ENCODE measurements around the gene MAN2B1. TPM values are rescaled to one million over a fixed set of nuclear protein-coding genes. Genes with fewer than 3 reads are reported as not detected.
A peak's percentile ranks its signal among the peaks of the same experiment; 100 is the strongest.
"Not testable (repeated sequence)": the region's sequence is repeated elsewhere in the genome, so short reads cannot be mapped to it uniquely, and the experiment has no call there.

MAN2B1 gene
- 32.5 TPM for total RNA-seq
- long read RNA-seq, transcript MAN2B1-203 (24 exons, 3,184 nt): major isoform, 15 of 39 reads
- long read RNA-seq, partial matches to known transcripts: 18 of 39 reads
- long read RNA-seq, other reads (novel, unspliced or antisense): 6 of 39 reads

DNA sequence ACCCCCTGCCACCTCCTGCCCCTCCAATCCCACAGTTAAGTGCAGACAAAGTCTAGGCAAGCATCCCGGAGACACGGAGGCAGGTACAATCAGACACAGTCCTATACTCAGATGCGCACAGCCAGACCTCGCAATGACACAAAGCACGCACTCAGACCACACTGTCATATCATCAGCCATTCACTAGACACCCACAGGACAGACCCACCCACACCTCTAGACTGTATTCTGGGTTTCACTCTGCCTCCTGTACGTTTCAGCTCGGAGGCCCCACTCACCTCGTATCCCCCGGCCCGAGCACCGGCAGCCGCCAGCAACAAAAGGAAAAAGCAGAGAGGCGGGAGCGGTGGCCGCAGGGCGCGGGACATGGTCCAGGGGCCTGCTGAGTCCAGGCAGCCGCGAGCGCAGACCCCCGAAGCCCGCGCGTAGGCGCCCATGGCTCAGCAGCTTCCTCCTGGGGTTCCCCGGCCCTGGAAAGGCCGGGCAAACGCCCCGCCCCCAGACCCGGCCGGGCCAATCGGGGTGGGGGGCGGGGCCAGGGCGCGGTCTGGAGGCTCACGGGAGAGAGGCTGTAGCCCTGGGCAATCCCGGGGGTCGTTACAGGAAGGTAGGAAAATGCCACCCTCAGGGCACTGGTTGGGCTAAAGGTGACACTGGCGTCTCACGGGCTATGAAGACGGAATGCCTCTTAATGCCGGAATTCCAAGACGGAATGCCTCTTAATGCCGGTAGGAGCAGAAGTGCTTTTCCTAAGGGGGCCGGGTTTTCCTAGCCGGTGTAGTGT, at the start of gene MAN2B1, which contains the start of gene WDR83:
MAN2B1 (minus strand) TSS at position 478 of the 784 bp plus-strand sequence; CDS start at position 437, 41 bp downstream.
WDR83 (plus strand) TSS at position 543 of the 784 bp plus-strand sequence. CDS start 2,984 bp downstream, outside the sequence.
- ATAC-seq (peak; percentile 85), DNase-seq (peak; percentile 87)
- intact Hi-C loops (cut with micrococcal nuclease): no loop called here

DNA sequence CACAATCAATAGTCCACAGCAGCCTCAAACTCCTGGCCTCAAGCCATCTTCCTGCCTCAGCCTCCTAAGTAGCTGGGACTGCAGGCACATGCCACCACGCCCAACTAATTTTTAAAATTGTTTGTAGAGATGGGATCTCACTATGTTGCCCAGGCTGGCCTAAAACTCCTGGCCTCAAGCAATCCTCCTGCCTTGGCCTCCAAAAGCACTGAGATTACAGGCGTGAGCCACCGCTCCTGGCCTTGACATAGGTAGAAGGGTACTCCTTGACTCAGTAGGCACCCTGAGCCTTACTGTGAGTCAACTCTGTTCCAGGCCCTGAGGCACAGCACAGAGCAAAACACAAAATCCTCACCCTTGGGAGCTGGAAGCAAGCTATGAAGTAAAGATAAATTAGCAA, 49.4 kb upstream of the MAN2B1 start:
- intact Hi-C loops (cut with micrococcal nuclease): no loop called here
- DNase-seq (no peak), ATAC-seq (no peak)

DNA sequence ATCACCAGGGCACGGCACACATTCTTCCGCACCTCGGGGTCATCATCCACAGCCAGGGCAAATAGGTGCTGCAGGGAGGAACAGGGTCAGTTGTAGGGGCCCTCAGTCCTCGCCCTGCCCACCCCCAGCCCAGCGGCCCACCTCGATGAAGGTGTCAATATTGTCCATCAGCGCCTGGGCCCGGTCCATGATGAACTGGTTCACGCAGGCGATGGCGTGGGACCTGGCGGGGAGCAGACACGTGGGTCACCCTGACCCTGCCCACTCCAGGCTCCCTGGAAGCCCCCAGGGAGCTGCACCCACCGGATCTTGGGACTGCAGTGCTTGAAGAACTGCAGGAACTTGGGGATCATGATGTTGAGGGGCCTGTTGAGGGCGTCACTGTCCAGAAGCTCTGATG, 48.6 kb upstream of the MAN2B1 start:
- DNase-seq (no peak), ATAC-seq (no peak)
- intact Hi-C loops (cut with micrococcal nuclease): no loop called here

DNA sequence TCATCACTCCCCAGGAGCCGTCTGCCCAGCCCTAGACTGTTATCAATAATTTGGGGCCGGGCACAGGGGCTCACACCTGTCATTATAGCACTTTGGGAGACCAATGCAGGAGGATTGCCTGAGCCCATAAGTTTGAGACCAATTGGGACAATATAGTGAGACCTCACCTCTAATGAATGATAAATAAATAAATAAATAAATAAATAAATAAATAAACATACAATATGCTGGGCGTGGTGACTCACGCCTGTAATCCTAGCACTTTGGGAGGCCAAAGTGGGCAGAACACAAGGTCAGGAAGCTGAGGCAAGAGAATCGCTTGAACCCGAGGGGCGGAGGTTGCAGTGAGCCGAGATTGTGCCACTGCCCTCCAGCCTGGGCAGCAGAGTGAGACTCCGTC, 46.8 kb upstream of the MAN2B1 start:
- intact Hi-C loops (cut with micrococcal nuclease); ATAC-seq: not testable (repeated sequence)

DNA sequence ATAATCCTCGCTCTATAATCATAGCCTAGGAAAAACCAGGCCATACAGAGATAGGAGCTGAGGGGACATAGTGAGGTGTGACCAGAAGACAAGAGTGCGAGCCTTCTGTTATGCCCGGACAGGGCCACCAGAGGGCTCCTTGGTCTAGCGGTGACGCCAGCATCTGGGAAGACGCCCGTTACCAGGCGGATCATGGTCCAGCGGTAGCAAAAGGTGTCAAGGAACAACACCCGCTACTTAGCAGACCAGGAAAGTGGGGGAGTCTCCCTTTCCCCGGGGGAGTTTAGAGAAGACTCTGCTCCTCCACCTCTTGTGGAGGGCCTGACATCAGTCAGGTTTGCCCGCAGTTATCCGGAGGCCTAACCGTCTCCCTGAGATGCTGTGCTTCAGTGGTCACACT, 45.5 kb upstream of the MAN2B1 start:
- intact Hi-C loops (cut with micrococcal nuclease); DNase-seq; ATAC-seq: not testable (repeated sequence)

More for the DNA sequence above, 46.8 kb upstream of the MAN2B1 start:
- not testable (repeated sequence) for DNase-seq

DNA sequence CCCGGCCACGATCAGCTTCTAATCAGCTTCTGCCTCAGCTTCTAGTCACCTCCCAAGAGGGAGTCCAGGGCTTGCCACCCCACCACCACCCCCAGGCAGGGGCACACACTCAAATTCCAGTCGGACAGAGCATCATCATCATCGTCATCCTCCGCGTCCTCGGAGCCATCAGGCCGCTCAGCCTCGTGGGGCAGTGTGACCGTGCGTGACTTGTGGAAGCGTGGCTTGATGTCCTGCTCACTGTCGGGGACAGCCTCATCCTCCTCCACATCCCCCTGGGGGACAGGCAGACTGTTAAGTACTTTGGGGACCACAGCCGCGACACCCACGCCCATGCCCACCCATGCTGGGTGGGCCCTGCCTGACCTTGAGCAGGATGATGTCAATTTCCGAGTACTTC, 44.6 kb upstream of the MAN2B1 start:
- DNase-seq: no peak
- intact Hi-C loops (cut with micrococcal nuclease): no loop called here
- no peak for ATAC-seq

DNA sequence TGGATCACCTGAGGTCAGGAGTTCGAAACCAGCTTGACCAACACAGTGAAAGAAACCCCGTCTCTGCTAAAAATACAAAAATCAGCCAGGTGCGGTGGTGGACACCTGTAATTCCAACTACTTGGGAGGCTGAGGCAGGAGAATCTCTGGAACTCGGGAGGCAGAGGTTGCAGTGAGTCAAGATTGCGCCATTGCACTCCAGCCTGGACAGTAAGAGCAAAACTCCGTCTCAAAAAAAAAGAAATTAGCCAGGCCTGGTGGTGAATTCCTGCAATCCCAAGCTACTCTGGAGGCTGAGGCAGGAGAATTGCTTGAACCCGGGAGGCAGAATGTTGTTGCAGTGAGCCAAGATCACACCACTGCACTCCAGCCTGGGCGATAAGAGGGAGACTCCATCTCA, 42.1 kb upstream of the MAN2B1 start:
- ATAC-seq (no peak), DNase-seq (no peak)
- intact Hi-C loops (cut with micrococcal nuclease): no loop called here

DNA sequence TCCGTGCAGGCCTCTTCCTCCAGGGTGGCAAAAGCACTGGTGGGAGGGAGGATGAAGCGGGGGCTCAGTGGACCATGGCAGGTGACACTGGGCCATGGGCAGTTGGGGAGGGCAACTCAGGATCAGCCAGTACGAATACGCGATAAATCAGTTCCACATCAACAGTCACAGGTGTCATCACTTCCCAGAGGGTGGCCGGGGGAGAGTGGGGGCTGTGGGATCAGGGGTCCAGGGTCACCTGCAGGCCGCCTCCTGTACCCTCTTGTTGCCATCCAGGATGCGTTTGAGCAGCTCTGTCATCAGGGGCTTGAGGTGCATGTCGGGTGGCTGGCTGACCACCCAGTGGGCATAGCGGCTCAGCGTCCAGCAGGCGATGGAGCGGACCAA, 39.8 kb upstream of the MAN2B1 start:
- intact Hi-C loops (cut with micrococcal nuclease): no loop called here
- DNase-seq (no peak), ATAC-seq (no peak)

DNA sequence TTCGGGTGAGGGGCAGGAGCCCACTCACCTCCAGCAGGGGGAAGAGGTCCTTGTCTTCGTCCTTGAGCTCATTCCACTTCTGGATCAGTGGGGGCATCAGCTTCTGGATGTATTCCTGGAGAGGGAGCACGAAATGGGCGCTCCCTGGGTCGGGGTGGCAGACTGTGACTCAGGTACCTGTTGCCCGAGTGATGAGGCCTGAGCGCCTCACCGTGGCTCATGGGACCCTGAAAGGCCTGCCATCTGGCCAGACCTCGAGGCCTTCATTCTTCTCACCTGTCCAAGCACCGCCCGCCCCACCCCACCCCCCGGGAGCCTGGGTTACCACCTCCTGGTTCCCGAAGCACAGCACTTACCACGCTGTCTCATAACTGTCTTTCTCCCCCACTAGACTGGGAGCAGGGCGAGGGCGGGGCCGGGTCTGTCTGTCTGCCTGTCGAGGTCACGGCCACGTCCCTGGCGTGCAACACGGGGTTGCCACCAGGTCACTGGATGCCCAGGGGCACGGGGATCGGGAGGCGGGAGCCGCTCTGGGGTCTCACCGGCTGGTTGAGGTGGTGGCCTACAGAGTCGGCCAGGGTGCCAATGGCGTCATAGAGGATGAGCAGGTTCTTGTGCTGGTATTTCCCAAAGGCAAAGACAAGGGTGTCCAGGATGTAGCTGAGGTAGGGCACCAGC, 39.3 kb upstream of the MAN2B1 start:
- intact Hi-C loops (cut with micrococcal nuclease): no loop called here
- DNase-seq (no peak), ATAC-seq (no peak)

DNA sequence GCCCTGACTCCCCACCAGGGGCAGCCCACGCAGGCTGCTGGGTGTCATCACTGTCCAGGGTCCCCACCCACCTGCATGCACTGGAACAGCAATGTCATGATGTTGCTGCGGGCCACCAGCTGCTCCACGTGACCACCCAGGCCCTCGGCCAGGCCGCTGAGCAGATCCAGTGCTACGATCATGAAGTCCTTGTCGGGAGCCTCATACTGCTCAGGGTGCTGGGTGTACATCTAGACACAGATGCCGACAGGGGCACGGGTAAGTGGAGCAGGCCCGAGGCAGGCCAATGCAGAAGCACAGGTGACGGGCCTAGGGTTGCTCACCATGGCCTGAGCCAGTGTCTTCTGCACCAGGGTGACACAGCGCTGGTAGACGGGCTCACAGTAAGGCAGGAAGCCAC, 38.6 kb upstream of the MAN2B1 start:
- intact Hi-C loops (cut with micrococcal nuclease): no loop called here
- ATAC-seq: no peak
- no peak for DNase-seq

DNA sequence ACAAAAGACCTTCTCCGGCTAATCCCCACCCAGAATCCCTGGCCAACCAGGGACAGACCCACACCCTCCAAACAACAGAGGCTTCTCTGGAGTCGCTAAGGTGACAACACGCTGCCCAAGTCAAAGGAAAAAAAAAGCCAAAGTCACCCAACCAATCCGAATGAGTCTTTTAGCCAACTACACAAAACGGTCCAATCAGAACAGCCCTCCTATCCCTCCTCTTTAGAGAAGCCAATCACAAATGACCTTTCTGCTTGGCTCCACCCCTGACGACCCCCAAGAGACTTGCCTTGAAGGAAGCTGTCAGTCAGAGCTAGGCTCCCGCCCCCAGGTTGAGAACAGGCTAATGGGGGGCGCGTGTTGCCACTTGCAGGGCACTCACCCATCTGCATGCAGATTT, 36.5 kb upstream of the MAN2B1 start:
- intact Hi-C loops (cut with micrococcal nuclease): no loop called here
- ATAC-seq (no peak), DNase-seq (no peak)

DNA sequence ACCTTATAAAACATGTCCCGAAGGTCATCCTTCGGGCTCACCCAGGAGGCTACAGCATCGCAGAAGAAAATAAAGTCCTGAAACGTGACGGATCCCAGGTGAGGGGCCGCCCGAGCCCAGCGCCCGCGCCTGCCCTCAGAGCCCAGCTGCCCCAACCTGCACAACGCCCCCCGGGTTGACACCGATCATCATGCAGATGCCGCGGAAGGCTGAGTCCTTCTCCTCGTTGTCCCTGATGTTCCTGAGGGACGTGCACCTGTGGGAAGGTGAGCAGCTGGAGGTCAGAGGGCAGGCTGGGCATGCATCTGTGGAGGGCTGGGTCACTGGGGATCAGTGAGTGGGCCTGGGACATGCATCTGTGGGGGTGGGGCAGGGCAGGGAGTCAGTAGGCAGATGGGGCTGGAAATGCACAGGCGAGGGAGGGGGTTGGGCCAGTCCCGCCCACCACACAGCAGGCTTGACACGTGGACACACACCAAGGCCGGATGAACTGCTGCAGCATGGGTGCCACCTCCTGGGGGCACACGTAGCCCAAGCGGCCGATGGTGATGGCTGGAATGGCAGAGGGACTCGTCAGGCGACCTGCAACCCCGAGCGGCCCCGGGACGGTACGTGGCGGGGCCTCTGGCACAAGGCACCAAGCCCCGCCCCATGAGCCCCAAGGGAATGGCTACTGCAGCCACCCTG, 35.2 kb upstream of the MAN2B1 start:
- DNase-seq (no peak), ATAC-seq (no peak)
- intact Hi-C loops (cut with micrococcal nuclease): no loop called here

DNA sequence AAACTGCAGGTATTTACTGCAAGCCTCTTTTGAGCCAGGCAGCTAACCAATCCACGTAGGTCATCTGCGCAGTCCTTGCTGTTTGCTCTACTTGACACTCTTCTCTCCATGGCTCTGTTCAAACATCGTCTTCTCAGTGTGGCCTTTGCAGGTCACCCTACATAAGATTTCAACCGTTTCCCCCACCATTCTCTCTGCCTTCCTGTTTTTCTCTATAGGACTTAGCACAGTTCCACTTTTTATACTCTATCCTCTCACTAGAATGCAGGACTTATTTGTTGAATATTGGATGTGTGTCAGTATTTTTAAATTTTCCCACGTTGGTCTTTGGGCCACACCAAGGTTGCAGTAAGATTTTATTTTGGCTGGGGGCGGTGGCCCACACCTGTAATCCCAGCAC, 31.6 kb upstream of the MAN2B1 start:
- ATAC-seq (no peak), DNase-seq (no peak)
- intact Hi-C loops (cut with micrococcal nuclease): no loop called here

DNA sequence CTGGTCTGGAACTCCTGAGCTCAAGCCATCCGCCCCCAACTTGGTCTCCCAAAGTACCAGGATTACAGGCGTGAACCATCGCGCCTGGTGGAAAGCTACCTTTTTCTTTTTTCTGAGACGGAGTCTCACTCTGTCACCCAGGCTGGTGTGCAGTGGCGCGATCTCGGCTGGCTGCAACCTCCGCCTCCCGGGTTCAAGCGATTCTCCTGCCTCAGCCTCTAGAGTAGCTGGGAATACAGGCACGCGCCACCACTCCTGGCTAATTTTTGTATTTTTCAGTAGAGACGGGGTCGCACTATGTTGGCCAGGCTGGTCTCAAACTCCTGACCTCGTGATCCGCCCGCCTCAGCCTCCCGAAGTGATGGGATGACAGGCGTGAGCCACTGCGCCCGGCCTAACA, 30.9 kb upstream of the MAN2B1 start:
- intact Hi-C loops (cut with micrococcal nuclease); DNase-seq; ATAC-seq: not testable (repeated sequence)

DNA sequence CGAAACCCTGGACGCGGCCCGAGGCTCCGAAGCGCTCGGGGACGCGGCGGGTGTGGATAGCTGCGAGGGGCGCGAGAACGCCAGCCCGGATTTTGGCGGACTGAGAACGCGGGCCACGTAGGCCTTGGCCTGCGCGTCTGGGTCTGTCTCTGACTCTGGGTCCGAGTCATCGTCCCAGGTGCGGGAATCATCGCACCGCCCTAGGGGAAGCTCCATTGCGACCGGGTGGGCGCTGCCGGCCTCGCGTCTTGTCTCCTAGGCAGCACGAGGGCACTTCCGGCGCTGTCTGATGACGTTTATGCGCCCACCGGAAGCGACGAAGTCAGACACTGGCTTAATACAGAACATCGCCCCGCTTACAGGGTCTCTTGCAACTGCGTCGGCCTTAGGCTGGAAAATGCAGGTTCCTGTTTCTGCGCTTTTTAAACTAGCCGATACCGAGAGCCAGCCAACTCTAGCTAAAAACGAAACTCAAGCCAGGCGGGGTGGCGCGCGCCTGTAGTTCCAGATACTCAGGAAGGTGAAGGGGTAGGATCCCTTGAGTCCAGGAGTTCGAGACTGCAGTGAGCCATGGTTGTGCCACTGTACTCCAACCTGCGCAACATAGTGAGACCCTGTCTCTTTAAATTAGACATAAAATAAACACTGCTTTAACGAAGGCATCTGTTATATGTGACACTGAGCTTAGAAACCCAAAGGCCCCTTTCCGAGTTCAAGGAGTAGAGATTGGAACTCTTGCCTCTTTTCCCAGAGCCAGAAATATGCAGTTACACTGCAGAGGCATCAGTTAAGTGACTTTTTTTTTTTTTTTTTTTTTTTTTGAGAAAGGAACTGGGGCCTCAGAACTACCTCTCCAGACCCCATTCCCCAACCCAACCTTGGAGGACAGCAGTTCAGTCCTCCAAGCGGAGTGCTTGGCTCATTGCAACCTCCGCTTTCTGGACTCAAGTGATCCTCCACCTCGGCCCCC, 30.1 kb upstream of the MAN2B1 start, which contains the start of gene FBXW9:
FBXW9 (minus strand) TSS at position 266 of the 970 bp plus-strand sequence; CDS start at position 216, 50 bp downstream.
- intact Hi-C loops (cut with micrococcal nuclease): no loop called here
- DNase-seq (peak; percentile 98), ATAC-seq (peak; percentile 93)

DNA sequence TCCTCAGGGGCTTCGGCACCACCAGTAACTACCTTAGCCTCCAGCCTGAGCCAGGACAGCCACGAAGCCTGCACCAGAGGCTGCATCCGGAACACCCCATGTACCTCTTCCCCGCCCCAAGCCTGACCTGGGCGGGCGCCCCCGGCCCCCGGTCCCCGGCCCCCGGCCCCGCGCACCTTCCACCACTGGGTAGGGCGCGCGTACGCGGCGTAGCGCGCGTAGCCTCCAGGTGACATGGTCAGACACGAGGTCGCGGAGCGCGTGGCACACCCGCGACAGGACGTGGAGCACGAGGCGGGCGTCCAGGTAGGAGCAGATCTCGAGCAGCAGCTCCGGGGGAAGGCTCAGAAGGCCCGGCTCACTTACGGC, 29.4 kb upstream of the MAN2B1 start:
- peak; percentile 7 for ATAC-seq
- DNase-seq: no peak
- intact Hi-C loops (cut with micrococcal nuclease): no loop called here

DNA sequence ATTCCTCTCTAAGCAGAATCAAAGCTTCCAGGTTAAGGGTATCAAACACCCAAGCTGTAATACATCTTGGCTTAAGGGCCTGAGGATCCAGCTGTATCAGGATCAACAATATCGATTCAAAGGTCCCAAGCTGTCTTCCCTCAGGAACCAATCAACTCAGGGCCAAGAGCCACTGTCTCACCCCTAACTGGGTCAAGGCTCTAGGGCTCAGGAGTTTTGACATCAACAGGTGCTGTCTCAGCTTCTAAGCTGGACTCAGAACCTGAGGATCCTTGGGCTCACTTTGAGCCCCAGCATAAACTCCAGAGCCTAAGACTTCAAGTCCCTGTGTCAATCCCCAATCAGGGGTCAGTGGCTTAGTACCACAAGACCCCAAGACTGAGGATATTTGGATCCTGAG, 29.0 kb upstream of the MAN2B1 start:
- intact Hi-C loops (cut with micrococcal nuclease): no loop called here
- ATAC-seq (no peak), DNase-seq (no peak)

DNA sequence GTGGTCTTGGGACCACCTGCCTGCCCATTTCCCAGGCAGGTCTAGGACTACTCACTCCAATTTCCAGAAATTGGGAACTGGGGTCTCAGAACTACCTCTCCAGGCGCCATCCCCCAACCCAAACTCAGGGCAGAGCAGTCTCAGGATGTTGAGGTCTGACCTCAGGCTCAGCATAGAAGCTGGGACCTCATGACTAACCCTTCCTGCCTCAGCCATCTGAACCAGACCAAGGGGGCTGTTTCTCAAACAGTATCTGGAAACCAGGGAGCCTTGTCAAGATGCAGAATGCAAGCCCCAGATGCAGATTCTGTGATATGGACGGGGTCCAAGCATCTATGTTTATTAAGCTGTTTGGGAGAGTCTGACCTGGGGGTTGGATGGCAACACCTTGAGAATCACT, 28.6 kb upstream of the MAN2B1 start:
- ATAC-seq (no peak), DNase-seq (no peak)
- intact Hi-C loops (cut with micrococcal nuclease): no loop called here

DNA sequence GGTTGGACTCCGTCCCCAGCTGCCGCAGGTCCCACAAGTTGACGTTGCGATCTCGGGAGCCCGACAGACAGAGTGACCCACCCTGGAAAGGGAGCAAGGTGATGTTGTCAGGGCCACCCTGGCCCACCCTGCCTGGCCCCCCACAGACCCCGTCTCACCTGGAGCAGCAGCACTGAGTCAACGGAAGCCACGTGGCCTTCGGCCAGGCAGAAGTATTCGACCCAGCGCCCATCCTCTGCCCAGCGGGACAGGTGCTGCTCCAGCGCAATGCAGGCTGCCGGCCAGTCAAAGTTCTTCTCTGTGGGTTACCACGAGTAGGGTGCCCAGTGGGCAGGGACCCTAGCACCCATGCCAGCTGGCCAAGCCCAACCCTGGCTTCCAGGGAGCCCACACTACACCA, 28.1 kb upstream of the MAN2B1 start:
- ATAC-seq (no peak), DNase-seq (no peak)
- intact Hi-C loops (cut with micrococcal nuclease): no loop called here
